Measurements from ENCODE around the gene UBE2J2. TPM values are rescaled to one million over a fixed set of nuclear protein-coding genes. Genes with fewer than 3 reads are reported as not detected.

UBE2J2 gene
- total RNA-seq, 1 donor from 2014 or later = 56.7 TPM

DNA sequence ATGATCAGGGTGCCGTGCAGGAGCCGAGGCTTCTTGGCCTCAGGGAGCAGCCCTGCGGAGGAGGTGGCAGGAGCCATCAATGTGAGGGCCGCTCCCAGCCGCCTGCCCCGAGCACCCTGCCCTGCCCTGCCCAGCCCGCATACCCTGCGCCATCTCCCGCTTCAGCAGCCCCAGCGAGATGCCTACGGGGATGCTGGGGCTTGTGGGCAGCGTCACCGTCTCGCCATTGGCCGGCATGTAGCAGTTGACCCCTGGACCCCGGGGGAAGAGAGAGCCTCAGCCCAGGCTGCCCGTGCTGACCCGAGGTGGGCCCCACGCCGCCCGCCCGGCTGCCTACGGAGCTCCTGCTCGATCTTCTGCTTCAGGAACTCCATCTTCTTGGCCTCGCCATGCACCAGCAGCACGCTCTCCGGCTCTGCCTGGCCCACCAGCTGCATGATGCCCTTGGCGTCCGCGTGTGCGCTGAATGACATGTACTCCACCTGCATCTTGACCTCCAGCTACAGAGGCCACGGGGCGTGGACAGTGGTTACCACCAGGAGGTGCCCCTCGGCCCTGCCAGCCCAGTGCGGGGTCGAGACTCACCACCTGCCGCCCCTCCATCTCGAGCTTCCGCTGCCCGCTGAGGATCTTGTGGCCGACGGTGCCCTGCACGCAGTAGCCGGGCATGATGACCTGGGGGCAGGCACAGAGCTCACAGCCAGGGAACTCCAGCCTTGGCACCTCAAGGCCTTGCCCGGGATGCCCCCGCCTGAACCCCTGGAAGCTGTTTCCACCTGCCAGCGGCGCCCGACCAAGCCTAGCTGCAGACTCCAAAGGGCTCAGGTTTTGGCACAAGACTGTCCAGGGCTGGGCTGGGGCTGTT is 39.0 kb upstream of the UBE2J2 start:
- peaks cover 0 to 42% of the 10 kb centered on the region in 2 donors for H3K36me3 ChIP-seq
- no peak for DNase-seq (ENCODE audit: extremely low spot score in 2 of 2)
- intact Hi-C loops (cut with DNase I) = no loop called here
- H3K4me3 ChIP-seq = no peak overlapping the region
- no peaks in the 10 kb centered on the region for H3K9me3 ChIP-seq
- H3K4me1 ChIP-seq = peaks cover 25% of the 10 kb centered on the region
- peak in 1 of 2 donors; percentile 12 for TF ChIP-seq POLR2AphosphoS5 (IDR thresholded peaks at IDR 0.05; ENCODE audit: insufficient read depth in 1 of 2, low read depth in 1 of 2)
- no peak for TF ChIP-seq POLR2A (IDR thresholded peaks at IDR 0.05)
- H3K27ac ChIP-seq = no peak overlapping the region
- no peaks in the 10 kb centered on the region for H3K27me3 ChIP-seq

DNA sequence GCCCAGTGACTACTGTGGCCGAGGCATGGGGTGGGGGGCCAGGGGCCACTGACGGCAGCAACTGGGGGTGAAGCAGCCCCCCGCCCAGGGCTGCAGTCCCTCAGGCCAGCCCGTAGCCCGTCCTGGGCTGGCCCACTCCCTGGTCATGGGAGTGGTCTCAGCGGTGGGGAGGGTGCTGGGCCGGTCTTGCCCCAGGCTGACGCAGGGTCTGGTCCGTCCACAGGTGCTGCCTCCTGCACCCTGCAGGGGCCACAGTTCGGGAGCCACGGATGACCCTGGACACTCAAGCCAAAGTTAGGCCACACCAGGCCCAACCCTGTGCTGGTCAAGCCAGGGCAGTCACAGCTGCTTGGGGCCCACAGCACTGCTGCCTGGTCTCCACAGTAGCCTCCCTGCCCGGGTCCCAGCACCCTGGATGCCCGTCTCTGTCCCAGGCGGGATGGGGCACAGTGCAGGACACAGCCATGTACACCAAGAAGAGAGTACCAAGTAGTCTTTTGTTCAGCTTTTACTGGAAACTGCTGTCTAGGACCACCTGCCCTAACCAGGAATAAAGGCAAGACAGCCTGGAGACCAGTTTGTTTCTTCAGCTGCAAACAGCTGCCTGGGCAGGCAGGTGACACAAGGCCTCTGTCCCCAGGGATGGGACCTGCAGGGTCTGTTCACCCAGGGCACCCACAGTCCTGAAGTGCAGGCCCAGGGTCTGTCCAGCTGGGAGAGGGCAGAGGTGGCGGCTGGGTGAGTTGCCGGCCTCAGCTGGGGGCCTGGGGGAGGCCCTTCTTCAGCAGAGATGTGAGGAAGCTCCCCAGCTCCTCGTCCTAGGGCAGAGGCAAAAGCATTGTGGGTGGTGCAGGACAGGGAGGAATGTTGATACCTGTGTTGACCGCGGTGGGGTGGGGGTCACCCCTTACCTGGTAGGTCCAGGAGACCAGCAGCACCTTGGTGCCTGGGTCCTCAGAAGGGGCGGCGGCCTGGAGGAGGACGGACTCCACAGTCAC is 37.8 kb upstream of the UBE2J2 start:
- Histone ChIP-seq H3K4me3 (no peak overlapping the region), H3K36me3 (peaks cover 0 to 42% of the 10 kb centered on the region in 2 donors)

DNA sequence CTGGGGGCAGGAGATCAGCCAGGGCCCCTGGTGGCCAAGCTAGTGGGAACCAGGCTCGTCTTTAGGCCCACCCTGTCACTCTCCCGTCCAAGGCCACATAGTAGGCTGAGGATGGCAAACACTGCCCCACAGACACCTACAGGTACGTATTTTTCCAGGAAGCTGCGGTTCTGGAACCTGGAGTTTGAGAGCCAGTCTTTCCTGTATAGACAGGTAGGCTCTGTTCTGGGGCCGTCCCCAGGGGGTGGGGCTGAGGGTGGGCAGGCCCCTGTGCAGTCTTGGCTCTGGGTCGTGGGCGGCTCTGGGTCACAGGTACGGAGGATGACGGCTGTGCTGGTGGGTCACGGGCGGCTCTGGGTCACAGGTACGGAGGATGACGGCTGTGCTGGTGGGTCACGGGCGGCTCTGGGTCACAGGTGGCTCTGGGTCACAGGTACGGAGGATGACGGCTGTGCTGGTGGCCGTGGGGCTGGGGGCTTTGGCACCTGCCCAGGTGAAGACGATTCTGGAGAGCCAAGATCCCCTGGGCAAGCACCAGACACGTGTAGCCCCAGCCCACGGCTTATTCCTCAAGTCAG is 36.9 kb upstream of the UBE2J2 start:
- Histone ChIP-seq H3K4me3 (peak overlapping the region in 1 of 2 donors; percentile 97), H3K9me3 (no peaks in the 10 kb centered on the region), H3K27ac (peak overlapping the region; percentile 93), H3K36me3 (peaks cover 0 to 42% of the 10 kb centered on the region in 2 donors), H3K27me3 (no peaks in the 10 kb centered on the region), H3K4me1 (peaks cover 38% of the 10 kb centered on the region)
- intact Hi-C loops (cut with DNase I) = no loop called here
- TF ChIP-seq, protein P1, sequence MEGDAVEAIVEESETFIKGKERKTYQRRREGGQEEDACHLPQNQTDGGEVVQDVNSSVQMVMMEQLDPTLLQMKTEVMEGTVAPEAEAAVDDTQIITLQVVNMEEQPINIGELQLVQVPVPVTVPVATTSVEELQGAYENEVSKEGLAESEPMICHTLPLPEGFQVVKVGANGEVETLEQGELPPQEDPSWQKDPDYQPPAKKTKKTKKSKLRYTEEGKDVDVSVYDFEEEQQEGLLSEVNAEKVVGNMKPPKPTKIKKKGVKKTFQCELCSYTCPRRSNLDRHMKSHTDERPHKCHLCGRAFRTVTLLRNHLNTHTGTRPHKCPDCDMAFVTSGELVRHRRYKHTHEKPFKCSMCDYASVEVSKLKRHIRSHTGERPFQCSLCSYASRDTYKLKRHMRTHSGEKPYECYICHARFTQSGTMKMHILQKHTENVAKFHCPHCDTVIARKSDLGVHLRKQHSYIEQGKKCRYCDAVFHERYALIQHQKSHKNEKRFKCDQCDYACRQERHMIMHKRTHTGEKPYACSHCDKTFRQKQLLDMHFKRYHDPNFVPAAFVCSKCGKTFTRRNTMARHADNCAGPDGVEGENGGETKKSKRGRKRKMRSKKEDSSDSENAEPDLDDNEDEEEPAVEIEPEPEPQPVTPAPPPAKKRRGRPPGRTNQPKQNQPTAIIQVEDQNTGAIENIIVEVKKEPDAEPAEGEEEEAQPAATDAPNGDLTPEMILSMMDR (IDR thresholded peaks at IDR 0.05) = no peak
- no peak for TF ChIP-seq POLR2AphosphoS5 (IDR thresholded peaks at IDR 0.05; ENCODE audit: insufficient read depth in 1 of 2, low read depth in 1 of 2)
- no peak for TF ChIP-seq POLR2A (IDR thresholded peaks at IDR 0.05)
- no peak for DNase-seq (ENCODE audit: extremely low spot score in 2 of 2)

More for the DNA sequence above, 37.8 kb upstream of the UBE2J2 start:
- H3K4me1 ChIP-seq = peaks cover 29% of the 10 kb centered on the region
- peak overlapping the region; percentile 20 for H3K27ac ChIP-seq
- no peak for DNase-seq (ENCODE audit: extremely low spot score in 2 of 2)
- TF ChIP-seq, protein P1 (IDR thresholded peaks at IDR 0.05) = no peak
- TF ChIP-seq POLR2AphosphoS5 (IDR thresholded peaks at IDR 0.05; ENCODE audit: insufficient read depth in 1 of 2, low read depth in 1 of 2) = no peak
- no peak for TF ChIP-seq POLR2A (IDR thresholded peaks at IDR 0.05)
- no peaks in the 10 kb centered on the region for H3K9me3 ChIP-seq
- H3K27me3 ChIP-seq = no peaks in the 10 kb centered on the region
- intact Hi-C loops (cut with DNase I) = no loop called here

DNA sequence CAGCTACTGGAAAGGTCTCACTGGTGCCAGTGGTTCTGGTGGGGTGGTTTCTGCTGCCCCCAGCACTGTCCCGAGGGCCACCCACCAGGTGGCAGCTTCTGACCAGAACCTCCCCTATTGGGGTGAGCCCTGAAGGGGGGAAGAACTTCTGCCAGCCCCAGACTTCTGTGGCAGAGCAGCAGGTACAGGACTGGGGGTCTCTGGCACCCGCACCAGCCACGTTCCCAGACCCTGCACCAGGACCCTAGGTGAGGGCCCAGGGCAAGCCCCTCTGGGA is 36.4 kb upstream of the UBE2J2 start:
- Histone ChIP-seq H3K27ac (peak overlapping the region; percentile 93), H3K4me1 (peaks cover 43% of the 10 kb centered on the region), H3K9me3 (no peaks in the 10 kb centered on the region), H3K4me3 (peak overlapping the region in 1 of 2 donors; percentile 97), H3K27me3 (no peaks in the 10 kb centered on the region), H3K36me3 (peaks cover 0 to 41% of the 10 kb centered on the region in 2 donors)
- intact Hi-C loops (cut with DNase I) = no loop called here
- no peak for TF ChIP-seq POLR2AphosphoS5 (IDR thresholded peaks at IDR 0.05; ENCODE audit: insufficient read depth in 1 of 2, low read depth in 1 of 2)
- TF ChIP-seq POLR2A (IDR thresholded peaks at IDR 0.05) = no peak
- TF ChIP-seq, protein P1 (IDR thresholded peaks at IDR 0.05) = no peak
- no peak for DNase-seq (ENCODE audit: extremely low spot score in 2 of 2)
